ENCODE data around the gene GTPBP6. TPM values are rescaled to one million over a fixed set of nuclear protein-coding genes. Genes with fewer than 3 reads are reported as not detected.

Gene GTPBP6
- total RNA-seq, 4 donors from 2014 or later = 26.2 to 65.3 (median 35.7) TPM

GRCh38 chrX:300334-300733, 18.3 kb downstream of the GTPBP6 start:
- Histone ChIP-seq H3K9me3 (no peaks in the 10 kb centered on the region), H3K36me3 (no peaks in the 10 kb centered on the region), H3K4me1 (no peaks in the 10 kb centered on the region), H3K27ac (no peak overlapping the region), H3K4me3 (no peak overlapping the region), H3K27me3 (no peaks in the 10 kb centered on the region)
- TF ChIP-seq CTCF (IDR thresholded peaks at IDR 0.05) (no peak), POLR2A (IDR thresholded peaks at IDR 0.05) (no peak)
- intact Hi-C loops (cut with DNase I; ENCODE audit: low total_unique reads) = no loop called here
- DNase-seq = no peak

- Histone ChIP-seq H3K9me3 (no peaks in the 10 kb centered on the region), H3K4me1 (no peaks in the 10 kb centered on the region), H3K36me3 (no peaks in the 10 kb centered on the region), H3K27me3 (no peaks in the 10 kb centered on the region), H3K4me3 (no peak overlapping the region), H3K27ac (no peak overlapping the region)
- intact Hi-C loops (cut with DNase I; ENCODE audit: low total_unique reads) = no loop called here
- no peak for TF ChIP-seq CTCF (IDR thresholded peaks at IDR 0.05)
- no peak for TF ChIP-seq POLR2A (IDR thresholded peaks at IDR 0.05)
- no peak for DNase-seq
These were observed 19.6 kb downstream of the GTPBP6 start for GRCh38 chrX:298993-299392.

- no peaks in the 10 kb centered on the region for H3K36me3 ChIP-seq
These were observed 23.5 kb downstream of the GTPBP6 start for GRCh38 chrX:295136-295535.

GRCh38 chrX:292900-293897, 25.4 kb downstream of the GTPBP6 start:
- intact Hi-C loops (cut with DNase I; ENCODE audit: low total_unique reads) = no loop called here
- no peak overlapping the region for H3K4me3 ChIP-seq
- no peaks in the 10 kb centered on the region for H3K27me3 ChIP-seq
- no peak for DNase-seq
- H3K36me3 ChIP-seq = no peaks in the 10 kb centered on the region
- TF ChIP-seq CTCF (IDR thresholded peaks at IDR 0.05) = no peak
- no peak for TF ChIP-seq POLR2A (IDR thresholded peaks at IDR 0.05)
- no peak overlapping the region for H3K27ac ChIP-seq
- H3K4me1 ChIP-seq = no peaks in the 10 kb centered on the region
- no peaks in the 10 kb centered on the region for H3K9me3 ChIP-seq

More at GRCh38 chrX:295136-295535, 23.5 kb downstream of the GTPBP6 start:
- Histone ChIP-seq H3K27ac (no peak overlapping the region), H3K9me3 (no peaks in the 10 kb centered on the region), H3K27me3 (no peaks in the 10 kb centered on the region), H3K4me1 (no peaks in the 10 kb centered on the region), H3K4me3 (no peak overlapping the region)
- intact Hi-C loops (cut with DNase I; ENCODE audit: low total_unique reads) = no loop called here
- no peak for TF ChIP-seq CTCF (IDR thresholded peaks at IDR 0.05)
- no peak for TF ChIP-seq POLR2A (IDR thresholded peaks at IDR 0.05)
- DNase-seq = no peak

GRCh38 chrX:291411-291901, 27.1 kb downstream of the GTPBP6 start:
- no peak for DNase-seq
- TF ChIP-seq POLR2A (IDR thresholded peaks at IDR 0.05) (no peak), CTCF (IDR thresholded peaks at IDR 0.05) (no peak)
- Histone ChIP-seq H3K27me3 (no peaks in the 10 kb centered on the region), H3K9me3 (no peaks in the 10 kb centered on the region), H3K27ac (no peak overlapping the region), H3K4me3 (no peak overlapping the region), H3K36me3 (no peaks in the 10 kb centered on the region), H3K4me1 (no peaks in the 10 kb centered on the region)
- intact Hi-C loops (cut with DNase I; ENCODE audit: low total_unique reads) = no loop called here

Measured in uterus (tissue), 4 donors.